ENCODE results near the gene HPS5. TPM values are rescaled to one million over a fixed set of nuclear protein-coding genes. Genes with fewer than 3 reads are reported as not detected.

Gene HPS5
- total RNA-seq, 3 donors from 2014 or later: 9.8 to 16.6 (median 14.1) TPM

- Histone ChIP-seq H3K9me3 (no peaks in the 10 kb centered on the region), H3K36me3 (ENCODE audit: low read depth) (no peaks in the 10 kb centered on the region), H3K4me1 (ENCODE audit: low read depth) (no peaks in the 10 kb centered on the region), H3K4me3 (no peak overlapping the region)
- DNase-seq: no peak
- intact Hi-C loops (cut with DNase I, micrococcal nuclease): no loop called here
- ATAC-seq: no peak
- TF ChIP-seq, protein P1, sequence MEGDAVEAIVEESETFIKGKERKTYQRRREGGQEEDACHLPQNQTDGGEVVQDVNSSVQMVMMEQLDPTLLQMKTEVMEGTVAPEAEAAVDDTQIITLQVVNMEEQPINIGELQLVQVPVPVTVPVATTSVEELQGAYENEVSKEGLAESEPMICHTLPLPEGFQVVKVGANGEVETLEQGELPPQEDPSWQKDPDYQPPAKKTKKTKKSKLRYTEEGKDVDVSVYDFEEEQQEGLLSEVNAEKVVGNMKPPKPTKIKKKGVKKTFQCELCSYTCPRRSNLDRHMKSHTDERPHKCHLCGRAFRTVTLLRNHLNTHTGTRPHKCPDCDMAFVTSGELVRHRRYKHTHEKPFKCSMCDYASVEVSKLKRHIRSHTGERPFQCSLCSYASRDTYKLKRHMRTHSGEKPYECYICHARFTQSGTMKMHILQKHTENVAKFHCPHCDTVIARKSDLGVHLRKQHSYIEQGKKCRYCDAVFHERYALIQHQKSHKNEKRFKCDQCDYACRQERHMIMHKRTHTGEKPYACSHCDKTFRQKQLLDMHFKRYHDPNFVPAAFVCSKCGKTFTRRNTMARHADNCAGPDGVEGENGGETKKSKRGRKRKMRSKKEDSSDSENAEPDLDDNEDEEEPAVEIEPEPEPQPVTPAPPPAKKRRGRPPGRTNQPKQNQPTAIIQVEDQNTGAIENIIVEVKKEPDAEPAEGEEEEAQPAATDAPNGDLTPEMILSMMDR (IDR thresholded peaks at IDR 0.05): no peak
Measured at GRCh38 chr11:18312012-18312411, 9.9 kb downstream of the HPS5 start.

DNA sequence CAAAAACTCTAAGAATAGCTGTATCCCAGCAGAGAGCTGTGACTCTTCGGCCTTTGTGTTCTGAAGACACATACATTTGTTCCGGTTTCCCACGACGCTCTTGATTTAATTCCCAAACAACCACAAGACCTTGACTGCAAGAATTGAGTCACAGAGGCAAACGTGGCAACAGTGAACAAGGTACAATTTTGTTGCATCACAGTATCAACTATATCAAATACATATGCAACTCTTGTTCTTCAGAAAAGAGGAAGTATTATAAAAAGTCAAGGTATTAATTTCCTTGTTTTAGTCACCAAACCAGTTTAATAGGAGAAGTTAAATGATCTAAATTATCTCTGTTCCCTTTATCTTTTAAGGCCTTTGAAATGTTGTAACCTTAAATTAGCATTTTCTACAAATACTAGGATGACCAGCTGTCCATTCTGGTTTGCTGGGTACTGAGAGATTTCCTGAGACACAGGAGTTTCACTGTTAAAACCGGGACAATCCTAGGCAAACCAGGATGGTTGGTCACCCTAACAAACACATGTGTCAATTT is 11.1 kb downstream of the HPS5 start:
- intact Hi-C loops (cut with DNase I, micrococcal nuclease): no loop called here
- Histone ChIP-seq H3K4me3 (no peak overlapping the region), H3K9me3 (no peaks in the 10 kb centered on the region), H3K4me1 (ENCODE audit: low read depth) (no peaks in the 10 kb centered on the region), H3K36me3 (ENCODE audit: low read depth) (no peaks in the 10 kb centered on the region)
- DNase-seq: no peak
- TF ChIP-seq, protein P1 (IDR thresholded peaks at IDR 0.05): no peak
- peak; percentile 29 for ATAC-seq

DNA sequence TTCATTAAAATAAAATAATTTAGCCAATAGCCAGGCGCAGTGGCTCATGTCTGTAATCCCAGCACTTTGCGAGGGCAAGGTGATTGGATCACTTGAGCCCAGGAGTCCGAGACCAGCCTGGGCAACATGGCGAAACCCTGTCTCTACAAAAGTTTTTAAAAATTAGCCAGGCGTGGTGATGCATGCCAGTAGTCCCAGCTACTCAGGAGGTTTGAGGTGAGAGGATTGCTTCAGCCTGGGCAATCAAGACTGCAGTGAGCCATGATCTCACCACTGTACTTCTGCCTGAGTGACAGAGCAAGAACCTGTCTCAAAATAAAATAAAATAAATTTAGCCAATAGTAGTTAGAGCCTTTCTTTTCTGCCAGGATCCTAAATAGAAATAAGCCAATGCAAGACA is 12.2 kb downstream of the HPS5 start:
- ATAC-seq (no peak), DNase-seq (no peak)
- peaks cover under 1% of the 10 kb centered on the region for H3K4me1 ChIP-seq (ENCODE audit: low read depth)
- TF ChIP-seq, protein P1 (IDR thresholded peaks at IDR 0.05): no peak
- no peaks in the 10 kb centered on the region for H3K9me3 ChIP-seq
- no peaks in the 10 kb centered on the region for H3K36me3 ChIP-seq (ENCODE audit: low read depth)
- intact Hi-C loops (cut with DNase I, micrococcal nuclease): loop anchor here in 1 of 2 donors (10.0 kb wide), 1 partner anchor 95 kb away; no protein-coding TSS in a partner anchor
- H3K4me3 ChIP-seq: no peak overlapping the region

- H3K36me3 ChIP-seq (ENCODE audit: low read depth): no peaks in the 10 kb centered on the region
- no peaks in the 10 kb centered on the region for H3K9me3 ChIP-seq
- intact Hi-C loops (cut with DNase I, micrococcal nuclease): loop anchor here in 1 of 2 donors (10.0 kb wide), 1 partner anchor 97 kb away; no protein-coding TSS in a partner anchor
- no peak for ATAC-seq
- H3K4me1 ChIP-seq (ENCODE audit: low read depth): peaks cover 6% of the 10 kb centered on the region
- TF ChIP-seq, protein P1 (IDR thresholded peaks at IDR 0.05): no peak
- no peak overlapping the region for H3K4me3 ChIP-seq
- DNase-seq: no peak
Measured at GRCh38 chr11:18308242-18308641, 13.7 kb downstream of the HPS5 start.

DNA sequence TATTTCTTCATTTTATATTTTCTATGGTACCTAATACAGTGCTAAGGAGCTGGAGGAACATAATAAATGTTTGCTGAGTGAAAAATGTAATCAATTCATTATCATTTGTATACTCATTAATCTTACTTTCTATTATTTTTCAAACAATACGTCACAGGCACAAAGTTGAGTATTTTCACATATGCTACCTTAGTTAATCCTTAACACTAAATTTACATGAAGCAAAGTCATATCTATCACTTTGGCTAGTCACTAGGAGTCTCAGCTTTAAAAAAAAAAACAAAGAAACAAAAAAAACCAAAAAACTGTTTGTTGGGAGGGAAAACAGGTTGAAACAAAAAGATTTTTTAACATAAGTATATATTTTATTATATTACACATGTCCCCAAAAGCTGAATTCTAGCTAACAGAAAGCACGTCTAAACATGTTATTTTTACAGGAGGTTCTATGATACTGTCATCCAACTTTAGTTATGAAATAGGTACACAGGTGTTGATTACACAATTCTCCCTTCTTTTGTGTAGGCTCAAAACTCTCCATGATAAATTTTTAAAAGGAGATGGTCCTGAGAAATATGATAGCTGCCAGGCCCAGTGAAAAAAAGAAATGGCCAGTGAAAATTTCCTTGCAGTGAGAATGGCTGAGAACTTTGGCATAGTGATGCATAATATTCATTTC is 14.3 kb downstream of the HPS5 start:
- H3K4me1 ChIP-seq (ENCODE audit: low read depth): peaks cover 6% of the 10 kb centered on the region
- TF ChIP-seq, protein P1 (IDR thresholded peaks at IDR 0.05): no peak
- intact Hi-C loops (cut with DNase I, micrococcal nuclease): loop anchor here in 1 of 2 donors (10.0 kb wide), 1 partner anchor 97 kb away; no protein-coding TSS in a partner anchor
- no peak overlapping the region for H3K4me3 ChIP-seq
- no peaks in the 10 kb centered on the region for H3K36me3 ChIP-seq (ENCODE audit: low read depth)
- no peak for ATAC-seq
- no peak for DNase-seq
- no peaks in the 10 kb centered on the region for H3K9me3 ChIP-seq

Data from mucosa of descending colon (tissue), 3 donors.